B cell (primary cell): ENCODE data around the gene FDXACB1. TPM values are rescaled to one million over a fixed set of nuclear protein-coding genes. Genes with fewer than 3 reads are reported as not detected.
A peak's percentile ranks its signal among the peaks of the same experiment; 100 is the strongest.

Experiments
- ATAC-seq: fragments of 200-7000 bp; cut with Tn5 transposase; one replicate; pipeline ENCODE4 v1.10.0; 2021; ENCODE audit warnings: low read depth, mild to moderate bottlenecking, moderate number of reproducible peaks, moderate library complexity
- CTCF ChIA-PET: fragments of 350-600 bp; sonication (Branson Sonifier 250); formaldehyde crosslinking; loops from one replicate; lab custom pipeline; 2021; ENCODE audit warnings: antibody characterized with exemption, inconsistent platforms; lab: Charles Lee
- POLR2A ChIA-PET: fragments of 350-600 bp; sonication (Branson Sonifier 250); formaldehyde crosslinking; loops from one replicate; lab custom pipeline; 2021; ENCODE audit warnings: antibody characterized with exemption; lab: Charles Lee
- DNase-seq: peaks from one replicate; pipeline ENCODE4 v3.0.0; 2013
- H2AFZ ChIP-seq: 2 replicates; pipeline ENCODE4 v1.6.1; 2012; ENCODE audit warnings: mild to moderate bottlenecking, low read depth, low read length; ENCODE audit not compliant: insufficient read depth, poor library complexity, severe bottlenecking
- H3K27ac ChIP-seq, 2 donors: 1 replicate in 1 of 2; 2 replicates in 1 of 2; pipeline ENCODE4 v1.5.1; 2012 to 2013; ENCODE audit warnings: low read length in 2 of 2, mild to moderate bottlenecking in 2 of 2, moderate library complexity in 1 of 2
- H3K27me3 ChIP-seq, 4 experiments: fragments of 200-600 bp in 1 of 4; sonication (generic) in 1 of 4; replicated peaks in 1 of 4; 1 replicate in 2 of 4; 2 replicates in 2 of 4; pipeline versions ENCODE4 v1.6.1 to v1.7.0; 2013 to 2016; ENCODE audit warnings: low read length in 3 of 4, mild to moderate bottlenecking in 2 of 4, mixed read lengths in 1 of 4, moderate library complexity in 1 of 4; ENCODE audit not compliant: insufficient read depth in 4 of 4, control insufficient read depth in 3 of 4; ENCODE audit errors: control extremely low read depth in 1 of 4
- H3K36me3 ChIP-seq, 2 experiments: replicated peaks in 1 of 2; 1 replicate in 1 of 2; 2 replicates in 1 of 2; pipeline versions ENCODE4 v1.6.1 to v1.7.1; 2013; ENCODE audit warnings: low read length in 1 of 2; ENCODE audit not compliant: insufficient read depth in 2 of 2, control insufficient read depth in 1 of 2; ENCODE audit errors: control extremely low read depth in 1 of 2, extremely low read depth in 1 of 2
- H3K4me1 ChIP-seq, 2 donors: fragments of 200-600 bp in 1 of 2; sonication (generic) in 1 of 2; 1 replicate in 1 of 2; 2 replicates in 1 of 2; pipeline versions ENCODE4 v1.5.1 to v1.6.1; 2013 to 2017; ENCODE audit warnings: low read length in 2 of 2; ENCODE audit not compliant: control insufficient read depth in 2 of 2, insufficient read depth in 2 of 2
- H3K4me2 ChIP-seq: replicated peaks from 2 replicates; pipeline ENCODE3; 2012; ENCODE audit warnings: mild to moderate bottlenecking, low read depth, low read length; ENCODE audit not compliant: poor library complexity, severe bottlenecking
- H3K4me3 ChIP-seq, 5 experiments: fragments of 200-600 bp in 1 of 5; sonication (generic) in 1 of 5; 1 replicate in 3 of 5; 2 replicates in 2 of 5; pipeline versions ENCODE4 v1.5.1 to v1.7.0; 2011 to 2016; ENCODE audit warnings: low read length in 4 of 5, mild to moderate bottlenecking in 4 of 5, low read depth in 2 of 5, control low read depth in 1 of 5, moderate library complexity in 1 of 5; ENCODE audit not compliant: insufficient read depth in 1 of 5; ENCODE audit errors: control extremely low read depth in 1 of 5, extremely low read depth in 1 of 5
- H3K79me2 ChIP-seq: fragments of 200-600 bp; sonication (generic); one replicate; pipeline ENCODE4 v1.6.0; 2016; ENCODE audit warnings: low read length; ENCODE audit not compliant: control insufficient read depth, insufficient read depth
- H3K9ac ChIP-seq: fragments of 200-600 bp; sonication (generic); 2 replicates; pipeline ENCODE4 v1.6.1; 2017; ENCODE audit warnings: mild to moderate bottlenecking, low read length, moderate library complexity
- H3K9me3 ChIP-seq, 3 donors: one replicate each; pipeline versions ENCODE4 v1.6.1 to v1.7.1; 2013; ENCODE audit warnings: low read length in 2 of 3; ENCODE audit not compliant: control insufficient read depth in 2 of 3, insufficient read depth in 1 of 3; ENCODE audit errors: control extremely low read depth in 1 of 3
- H4K20me1 ChIP-seq: 2 replicates; pipeline ENCODE4 v1.6.0; 2012; ENCODE audit warnings: mild to moderate bottlenecking, low read length; ENCODE audit not compliant: insufficient read depth, control insufficient read depth, poor library complexity, severe bottlenecking
- H3K27ac Mint-ChIP-seq: one replicate; pipeline ENCODE4 v1.8.0; 2021; ENCODE audit warnings: mixed read lengths
- H3K27me3 Mint-ChIP-seq: one replicate; pipeline ENCODE4 v1.8.0; 2021; ENCODE audit warnings: mixed read lengths
- H3K4me1 Mint-ChIP-seq: one replicate; pipeline ENCODE4 v1.8.0; 2021; ENCODE audit warnings: mixed read lengths
- H3K4me3 Mint-ChIP-seq: one replicate; pipeline ENCODE4 v1.8.0; 2021; ENCODE audit warnings: mixed read lengths
- H3K9me3 Mint-ChIP-seq: one replicate; pipeline ENCODE4 v1.8.0; 2022; ENCODE audit warnings: mixed read lengths; ENCODE audit not compliant: insufficient read depth
- EZH2 ChIP-seq: IDR thresholded peaks from 2 replicates; pipeline ENCODE4 v1.6.1; 2012; ENCODE audit warnings: borderline replicate concordance, low read depth, mild to moderate bottlenecking, moderate library complexity, low read length; ENCODE audit not compliant: insufficient read depth, poor library complexity, severe bottlenecking
- WGBS: methylation state at CpG from one replicate; pipeline ENCODE4 v1.1.5; 2013; ENCODE audit warnings: missing lambda C conversion rate; ENCODE audit not compliant: insufficient coverage; 5-methylcytosine and 5-hydroxymethylcytosine counted together
- intact Hi-C: fragments of 100-400 bp; cut with micrococcal nuclease; formaldehyde crosslinking; loops from one replicate; pipeline ENCODE4 v1.10.0; 2022
- polyA plus RNA-seq: library from polyadenylated mRNA; depleted of rRNA; stranded (reverse); fragments of >200 nt; gene quantifications from 2 replicates; pipeline ENCODE4 v1.2.3, GENCODE V29; 2012
- total RNA-seq, 2 donors: library from RNA; stranded (reverse); fragments of 120-200 nt in 1 of 2; gene quantifications; 1 replicate in 1 of 2; 2 replicates in 1 of 2; pipeline versions ENCODE4 v1.2.3 to v1.2.4, GENCODE V29; 2013 to 2022
- TF ChIP-seq, protein P1 (sequence below): fragments of 200-600 bp; IDR thresholded peaks from one replicate; pipeline ENCODE4 v1.8.0; 2022; ENCODE audit warnings: antibody characterized with exemption, mild to moderate bottlenecking

The FDXACB1 gene
- total and polyA plus RNA-seq, 2 donors (not counting 1 experiment from before 2014, with no cell fraction given) = 3.1 to 4.0 TPM

DNA sequence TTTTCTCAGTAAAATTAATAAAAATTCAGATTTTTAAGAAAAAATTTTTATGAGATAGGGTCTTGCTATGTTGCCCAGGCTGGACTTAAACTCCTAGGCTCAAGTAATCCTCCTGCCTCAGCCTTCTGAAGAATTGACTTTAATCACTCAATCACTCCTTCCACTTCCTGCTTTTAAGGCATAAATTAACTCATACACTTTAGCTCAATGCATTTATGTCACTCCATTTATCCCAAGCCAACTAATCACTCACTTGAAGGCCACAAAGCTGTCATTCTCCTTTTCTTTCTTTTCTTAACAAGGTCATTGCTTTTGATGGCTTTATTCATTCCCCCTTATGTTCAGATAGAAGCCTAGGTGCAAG, 8.5 kb downstream of the FDXACB1 start:
- Histone ChIP-seq H3K4me1 (peaks cover 13 to 14% of the 10 kb centered on the region in 2 donors), H3K4me3 (peak overlapping the region; percentile 62 to 81 (median 80)), H3K36me3 (peaks cover 4 to 22% of the 10 kb centered on the region in 2 experiments), H3K27me3 (no peaks in the 10 kb centered on the region), H2AFZ (peak overlapping the region; percentile 86), H3K27ac (peak overlapping the region; percentile 72 to 91), H3K9me3 (no peaks in the 10 kb centered on the region), H3K4me2 (peak overlapping the region; percentile 81), H3K9ac (peak overlapping the region; percentile 87), H3K79me2 (peaks cover 9% of the 10 kb centered on the region), H4K20me1 (no peaks in the 10 kb centered on the region)
- ChIA-PET CTCF (interaction anchor here (0.7 to 2.1 kb wide), 11 partner anchors 8 to 409 kb away, joined by 3 to 10 read pairs (median 4); no protein-coding TSS in a partner anchor), POLR2A (interaction anchor here (0.6 to 1.5 kb wide), 3 partner anchors 56 to 268 kb away, joined by 3 to 5 read pairs (median 5); partner anchors contain the start of gene SIK2)
- H3K27me3 Mint-ChIP-seq = no peaks in the 10 kb centered on the region
- no peak for TF ChIP-seq EZH2
- TF ChIP-seq, protein P1, sequence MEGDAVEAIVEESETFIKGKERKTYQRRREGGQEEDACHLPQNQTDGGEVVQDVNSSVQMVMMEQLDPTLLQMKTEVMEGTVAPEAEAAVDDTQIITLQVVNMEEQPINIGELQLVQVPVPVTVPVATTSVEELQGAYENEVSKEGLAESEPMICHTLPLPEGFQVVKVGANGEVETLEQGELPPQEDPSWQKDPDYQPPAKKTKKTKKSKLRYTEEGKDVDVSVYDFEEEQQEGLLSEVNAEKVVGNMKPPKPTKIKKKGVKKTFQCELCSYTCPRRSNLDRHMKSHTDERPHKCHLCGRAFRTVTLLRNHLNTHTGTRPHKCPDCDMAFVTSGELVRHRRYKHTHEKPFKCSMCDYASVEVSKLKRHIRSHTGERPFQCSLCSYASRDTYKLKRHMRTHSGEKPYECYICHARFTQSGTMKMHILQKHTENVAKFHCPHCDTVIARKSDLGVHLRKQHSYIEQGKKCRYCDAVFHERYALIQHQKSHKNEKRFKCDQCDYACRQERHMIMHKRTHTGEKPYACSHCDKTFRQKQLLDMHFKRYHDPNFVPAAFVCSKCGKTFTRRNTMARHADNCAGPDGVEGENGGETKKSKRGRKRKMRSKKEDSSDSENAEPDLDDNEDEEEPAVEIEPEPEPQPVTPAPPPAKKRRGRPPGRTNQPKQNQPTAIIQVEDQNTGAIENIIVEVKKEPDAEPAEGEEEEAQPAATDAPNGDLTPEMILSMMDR = no peak
- peak overlapping the region; percentile 94 for H3K4me3 Mint-ChIP-seq
- no peaks in the 10 kb centered on the region for H3K9me3 Mint-ChIP-seq
- H3K27ac Mint-ChIP-seq = peak overlapping the region; percentile 94
- intact Hi-C loops = loop anchor here (2.0 kb wide), 3 partner anchors 56 to 216 kb away; partner anchors contain the start of genes SDHD and TIMM8B
- ATAC-seq (no peak), DNase-seq (no peak)
- H3K4me1 Mint-ChIP-seq = peaks cover 17% of the 10 kb centered on the region

DNA sequence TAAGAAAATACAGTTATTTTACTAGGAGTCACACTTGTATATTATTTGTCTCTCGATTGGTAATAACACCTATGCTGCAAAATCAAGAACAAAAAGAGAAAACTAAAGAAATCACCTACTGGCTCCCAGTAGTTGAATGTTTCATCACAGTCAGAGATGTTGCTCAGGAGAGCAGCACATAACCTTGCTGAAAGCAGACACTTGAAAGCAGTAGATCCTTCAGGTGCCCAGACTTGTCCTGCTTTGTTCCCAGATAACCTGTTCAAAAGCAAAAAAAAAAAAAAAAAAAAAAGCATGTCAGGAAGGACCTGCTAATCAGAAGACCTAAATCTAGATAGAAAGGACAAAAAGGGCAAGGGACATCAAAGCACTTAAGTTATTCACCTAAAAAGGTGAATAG, 8.9 kb downstream of the FDXACB1 start:
- no peaks in the 10 kb centered on the region for H3K9me3 Mint-ChIP-seq
- Histone ChIP-seq H2AFZ (no peak overlapping the region), H3K4me1 (peaks cover 13 to 14% of the 10 kb centered on the region in 2 donors), H3K27me3 (no peaks in the 10 kb centered on the region), H4K20me1 (no peaks in the 10 kb centered on the region), H3K79me2 (peaks cover 9% of the 10 kb centered on the region), H3K4me3 (peak overlapping the region in 1 of 5 experiments; percentile 79), H3K27ac (peak overlapping the region in 1 of 2 donors; percentile 91), H3K4me2 (peak overlapping the region; percentile 81), H3K9me3 (no peaks in the 10 kb centered on the region), H3K9ac (no peak overlapping the region), H3K36me3 (peaks cover 4 to 23% of the 10 kb centered on the region in 2 experiments)
- H3K27ac Mint-ChIP-seq = no peak overlapping the region
- peaks cover 17% of the 10 kb centered on the region for H3K4me1 Mint-ChIP-seq
- intact Hi-C loops = loop anchor here (2.0 kb wide), 3 partner anchors 57 to 217 kb away; partner anchors contain the start of genes SDHD and TIMM8B
- TF ChIP-seq EZH2 = no peak
- TF ChIP-seq, protein P1 = no peak
- ATAC-seq = no peak
- DNase-seq = no peak
- POLR2A ChIA-PET = interaction anchor here (1.4 kb wide), 1 partner anchor 57 kb away, joined by 3 read pairs; no protein-coding TSS in a partner anchor
- 100% methylated on average over 1 of the region's 1 CpG for WGBS
- CTCF ChIA-PET = interaction anchor here (0.6 to 2.1 kb wide), 9 partner anchors 8 to 442 kb away, joined by 3 to 10 read pairs (median 4); no protein-coding TSS in a partner anchor
- no peak overlapping the region for H3K4me3 Mint-ChIP-seq
- H3K27me3 Mint-ChIP-seq = no peaks in the 10 kb centered on the region
